KMS-11 (cell line): ENCODE results near the gene CYP2W1.
"Not testable (repeated sequence)": the region's sequence is repeated elsewhere in the genome, so short reads cannot be mapped to it uniquely, and the experiment has no call there.

Source experiments
- H2AFZ ChIP-seq: fragments of 200-600 bp; sonication (generic); 2 replicates; pipeline ENCODE4 v1.6.1; 2016; ENCODE audit warnings: antibody characterized with exemption, mixed run types, low read depth
- H3K27ac ChIP-seq: fragments of 200-600 bp; sonication (generic); 2 replicates; pipeline ENCODE4 v1.6.1; 2016; ENCODE audit warnings: mild to moderate bottlenecking, mixed run types
- H3K27me3 ChIP-seq: fragments of 200-600 bp; sonication (generic); 2 replicates; pipeline ENCODE4 v1.6.1; 2017; ENCODE audit warnings: mild to moderate bottlenecking, low read depth, mixed run types, moderate library complexity; ENCODE audit not compliant: insufficient read depth
- H3K36me3 ChIP-seq: fragments of 200-600 bp; sonication (generic); 2 replicates; pipeline ENCODE4 v1.6.1; 2017; ENCODE audit warnings: mild to moderate bottlenecking, mixed run types; ENCODE audit not compliant: insufficient read depth
- H3K4me1 ChIP-seq: fragments of 200-600 bp; sonication (generic); 2 replicates; pipeline ENCODE4 v1.6.1; 2016; ENCODE audit warnings: mild to moderate bottlenecking, low read depth, mixed run types; ENCODE audit not compliant: poor library complexity, severe bottlenecking
- H3K4me2 ChIP-seq: fragments of 200-600 bp; sonication (generic); 2 replicates; pipeline ENCODE4 v1.7.0; 2016; ENCODE audit warnings: mild to moderate bottlenecking, mixed run types
- H3K4me3 ChIP-seq: fragments of 200-600 bp; sonication (generic); IDR thresholded peaks from 2 replicates; pipeline ENCODE4 v1.6.1; 2017; ENCODE audit warnings: low read depth, low read length, mixed read lengths; ENCODE audit not compliant: insufficient read depth
- H3K79me2 ChIP-seq: fragments of 200-600 bp; sonication (generic); 2 replicates; pipeline ENCODE4 v1.6.1; 2016; ENCODE audit warnings: low read depth, mixed run types; ENCODE audit not compliant: insufficient read depth
- H3K9ac ChIP-seq: fragments of 200-600 bp; sonication (generic); 2 replicates; pipeline ENCODE4 v1.6.1; 2016; ENCODE audit warnings: mild to moderate bottlenecking, mixed run types
- H4K20me1 ChIP-seq: fragments of 200-600 bp; sonication (generic); 2 replicates; pipeline ENCODE4 v1.6.1; 2016; ENCODE audit warnings: mild to moderate bottlenecking, mixed run types; ENCODE audit not compliant: insufficient read depth
- TF ChIP-seq, protein P1 (sequence below): fragments of 200-600 bp; sonication (generic); conservative IDR thresholded peaks from 2 replicates; pipeline ENCODE4 v1.6.1; 2017; ENCODE audit warnings: low read depth, mild to moderate bottlenecking, antibody characterized with exemption, low read length, moderate library complexity, mixed read lengths

The CYP2W1 gene

GRCh38 chr7:940599-941408, 42.2 kb upstream of the CYP2W1 start:
- Histone ChIP-seq H3K36me3 (no peaks in the 10 kb centered on the region), H4K20me1 (no peaks in the 10 kb centered on the region), H3K27ac (no peak overlapping the region), H3K4me1 (peaks cover 12% of the 10 kb centered on the region), H3K4me2 (no peak overlapping the region), H2AFZ (no peak overlapping the region), H3K4me3 (no peak overlapping the region), H3K79me2 (no peaks in the 10 kb centered on the region), H3K27me3 (peaks cover 42% of the 10 kb centered on the region), H3K9ac (no peak overlapping the region)
- TF ChIP-seq, protein P1, sequence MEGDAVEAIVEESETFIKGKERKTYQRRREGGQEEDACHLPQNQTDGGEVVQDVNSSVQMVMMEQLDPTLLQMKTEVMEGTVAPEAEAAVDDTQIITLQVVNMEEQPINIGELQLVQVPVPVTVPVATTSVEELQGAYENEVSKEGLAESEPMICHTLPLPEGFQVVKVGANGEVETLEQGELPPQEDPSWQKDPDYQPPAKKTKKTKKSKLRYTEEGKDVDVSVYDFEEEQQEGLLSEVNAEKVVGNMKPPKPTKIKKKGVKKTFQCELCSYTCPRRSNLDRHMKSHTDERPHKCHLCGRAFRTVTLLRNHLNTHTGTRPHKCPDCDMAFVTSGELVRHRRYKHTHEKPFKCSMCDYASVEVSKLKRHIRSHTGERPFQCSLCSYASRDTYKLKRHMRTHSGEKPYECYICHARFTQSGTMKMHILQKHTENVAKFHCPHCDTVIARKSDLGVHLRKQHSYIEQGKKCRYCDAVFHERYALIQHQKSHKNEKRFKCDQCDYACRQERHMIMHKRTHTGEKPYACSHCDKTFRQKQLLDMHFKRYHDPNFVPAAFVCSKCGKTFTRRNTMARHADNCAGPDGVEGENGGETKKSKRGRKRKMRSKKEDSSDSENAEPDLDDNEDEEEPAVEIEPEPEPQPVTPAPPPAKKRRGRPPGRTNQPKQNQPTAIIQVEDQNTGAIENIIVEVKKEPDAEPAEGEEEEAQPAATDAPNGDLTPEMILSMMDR: no peak

GRCh38 chr7:943793-944192, 39.2 kb upstream of the CYP2W1 start:
- H3K79me2 ChIP-seq, H3K4me3 ChIP-seq, H3K36me3 ChIP-seq, H3K4me2 ChIP-seq, H3K4me1 ChIP-seq, H2AFZ ChIP-seq, H4K20me1 ChIP-seq, H3K27ac ChIP-seq, H3K9ac ChIP-seq: not testable (repeated sequence)
- peaks cover 35% of the 10 kb centered on the region for H3K27me3 ChIP-seq

GRCh38 chr7:944744-945143, 38.2 kb upstream of the CYP2W1 start:
- Histone ChIP-seq H3K4me3 (no peak overlapping the region), H3K27me3 (peaks cover 32% of the 10 kb centered on the region), H3K79me2 (no peaks in the 10 kb centered on the region), H3K27ac (no peak overlapping the region), H2AFZ (no peak overlapping the region), H4K20me1 (no peaks in the 10 kb centered on the region), H3K9ac (no peak overlapping the region), H3K4me2 (no peak overlapping the region), H3K36me3 (no peaks in the 10 kb centered on the region), H3K4me1 (peaks cover 7% of the 10 kb centered on the region)
- TF ChIP-seq, protein P1: no peak

- H3K9ac ChIP-seq: no peak overlapping the region
- H3K4me1 ChIP-seq: peaks cover 11% of the 10 kb centered on the region
- no peak overlapping the region for H3K4me3 ChIP-seq
- H3K36me3 ChIP-seq: no peaks in the 10 kb centered on the region
- no peak overlapping the region for H3K4me2 ChIP-seq
- no peaks in the 10 kb centered on the region for H4K20me1 ChIP-seq
- peaks cover 28% of the 10 kb centered on the region for H3K27me3 ChIP-seq
- H3K79me2 ChIP-seq: no peaks in the 10 kb centered on the region
- TF ChIP-seq, protein P1: no peak
- H2AFZ ChIP-seq: no peak overlapping the region
- no peak overlapping the region for H3K27ac ChIP-seq
Measured at GRCh38 chr7:945147-945555, 37.8 kb upstream of the CYP2W1 start.

GRCh38 chr7:945556-946255, 37.3 kb upstream of the CYP2W1 start:
- Histone ChIP-seq H3K36me3 (no peaks in the 10 kb centered on the region), H3K79me2 (no peaks in the 10 kb centered on the region), H3K4me1 (peaks cover 16% of the 10 kb centered on the region), H3K4me3 (no peak overlapping the region), H3K27ac (no peak overlapping the region), H3K27me3 (peaks cover 22% of the 10 kb centered on the region), H2AFZ (no peak overlapping the region), H3K9ac (no peak overlapping the region), H4K20me1 (no peaks in the 10 kb centered on the region), H3K4me2 (no peak overlapping the region)
- TF ChIP-seq, protein P1: no peak
